HEK293 (cell line): ENCODE measurements around the gene KLB.
"Not testable (repeated sequence)": the region's sequence is repeated elsewhere in the genome, so short reads cannot be mapped to it uniquely, and the experiment has no call there.

Source experiments
- CTCF ChIA-PET: fragments of 350-600 bp; formaldehyde crosslinking; extraction: SDS; loops from one replicate; lab custom pipeline; 2021; ENCODE audit warnings: antibody characterized with exemption; lab: Yijun Ruan, JAX
- POLR2A ChIA-PET: fragments of 300-600 bp; formaldehyde crosslinking; extraction: SDS; loops from one replicate; lab custom pipeline; 2020; ENCODE audit warnings: antibody characterized with exemption, inconsistent platforms; lab: Yijun Ruan, JAX
- H3K27ac ChIP-seq: fragments of 200-500 bp; sonication (Bioruptor generic); 2 replicates; pipeline ENCODE4 v1.5.1; 2014; ENCODE audit warnings: low read depth, low read length, control low read depth, inconsistent platforms; ENCODE audit errors: extremely low read depth
- H3K36me3 ChIP-seq, 2 experiments: fragments of 200-500 bp in 1 of 2; sonication (Bioruptor generic) in 1 of 2; 1 replicate in 1 of 2; 2 replicates in 1 of 2; pipeline ENCODE4 v1.5.1; 2014 to 2017; ENCODE audit warnings: inconsistent platforms in 2 of 2, low read length in 2 of 2; ENCODE audit not compliant: control insufficient read depth in 2 of 2, insufficient read depth in 1 of 2
- H3K4me1 ChIP-seq: fragments of 200-500 bp; sonication (Bioruptor generic); 2 replicates; pipeline ENCODE4 v1.5.1; 2014; ENCODE audit warnings: mild to moderate bottlenecking, low read length, inconsistent platforms; ENCODE audit not compliant: control insufficient read depth, insufficient read depth
- H3K4me3 ChIP-seq: 2 replicates; pipeline ENCODE4 v1.5.1; 2011; ENCODE audit warnings: low read depth, mild to moderate bottlenecking, control low read depth, low read length, moderate library complexity
- H3K9me3 ChIP-seq: fragments of 200-500 bp; sonication (Bioruptor generic); 2 replicates; pipeline ENCODE4 v1.5.1; 2014; ENCODE audit warnings: low read depth, low read length, inconsistent platforms; ENCODE audit not compliant: control insufficient read depth, insufficient read depth
- AEBP2 ChIP-seq: fragments of 450-650 bp; formaldehyde crosslinking; IDR thresholded peaks from 2 replicates; pipeline ENCODE4 v1.5.1; 2016; ENCODE audit warnings: missing biosample characterization, missing genetic modification characterization, borderline replicate concordance
- EGR2 ChIP-seq: fragments of 450-650 bp; formaldehyde crosslinking; IDR thresholded peaks from 2 replicates; pipeline ENCODE4 v1.5.1; 2016; ENCODE audit warnings: low read depth, missing biosample characterization, missing genetic modification characterization
- GLIS2 ChIP-seq: fragments of 450-650 bp; formaldehyde crosslinking; IDR thresholded peaks from 2 replicates; pipeline ENCODE4 v1.5.1; 2016; ENCODE audit warnings: missing biosample characterization, missing genetic modification characterization
- IKZF3 ChIP-seq: fragments of 450-650 bp; IDR thresholded peaks from 2 replicates; pipeline ENCODE4 v1.5.0; 2018; ENCODE audit warnings: missing biosample characterization, mild to moderate bottlenecking, missing genetic modification characterization, moderate library complexity
- KLF8 ChIP-seq: fragments of 450-650 bp; formaldehyde crosslinking; IDR thresholded peaks from 2 replicates; pipeline ENCODE4 v1.5.1; 2016; ENCODE audit warnings: missing biosample characterization, missing genetic modification characterization
- PBX3 ChIP-seq: sonication (generic); formaldehyde crosslinking; IDR thresholded peaks from 2 replicates; pipeline ENCODE4 v1.8.1; 2022; ENCODE audit warnings: mild to moderate bottlenecking, moderate library complexity, missing genetic modification reagents
- RBAK ChIP-seq: fragments of 450-650 bp; formaldehyde crosslinking; IDR thresholded peaks from 2 replicates; pipeline ENCODE4 v1.5.1; 2016; ENCODE audit warnings: missing biosample characterization, missing genetic modification characterization
- TRIM28 ChIP-seq: IDR thresholded peaks from 2 replicates; pipeline ENCODE4 v1.6.1; 2011; ENCODE audit warnings: low read length, control low read depth, borderline replicate concordance
- ZBTB20 ChIP-seq: fragments of 450-650 bp; formaldehyde crosslinking; IDR thresholded peaks from 2 replicates; pipeline ENCODE4 v1.5.1; 2016; ENCODE audit warnings: missing biosample characterization, missing genetic modification characterization
- ZBTB21 ChIP-seq: fragments of 450-650 bp; formaldehyde crosslinking; IDR thresholded peaks from 2 replicates; pipeline ENCODE4 v1.5.1; 2017; ENCODE audit warnings: missing biosample characterization, missing genetic modification characterization
- ZBTB48 ChIP-seq: fragments of 450-650 bp; formaldehyde crosslinking; IDR thresholded peaks from 2 replicates; pipeline ENCODE4 v1.5.1; 2016; ENCODE audit warnings: missing biosample characterization, missing genetic modification characterization
- ZEB2 ChIP-seq: fragments of 450-650 bp; formaldehyde crosslinking; IDR thresholded peaks from 2 replicates; pipeline ENCODE4 v1.5.1; 2016; ENCODE audit warnings: missing biosample characterization, missing genetic modification characterization
- ZFHX2 ChIP-seq: fragments of 450-650 bp; formaldehyde crosslinking; conservative IDR thresholded peaks from 2 replicates; pipeline ENCODE4 v1.5.1; 2016; ENCODE audit warnings: missing biosample characterization, missing genetic modification characterization
- ZFP41 ChIP-seq: fragments of 450-650 bp; formaldehyde crosslinking; IDR thresholded peaks from 2 replicates; pipeline ENCODE4 v1.5.1; 2016; ENCODE audit warnings: missing biosample characterization, missing genetic modification characterization, borderline replicate concordance
- ZNF10 ChIP-seq: fragments of 450-650 bp; formaldehyde crosslinking; IDR thresholded peaks from 2 replicates; pipeline ENCODE4 v1.5.1; 2017; ENCODE audit warnings: missing biosample characterization, missing genetic modification characterization
- ZNF19 ChIP-seq: fragments of 450-650 bp; formaldehyde crosslinking; IDR thresholded peaks from 2 replicates; pipeline ENCODE4; 2016; ENCODE audit warnings: missing biosample characterization, missing genetic modification characterization, low read depth
- ZNF341 ChIP-seq: fragments of 450-650 bp; formaldehyde crosslinking; IDR thresholded peaks from 2 replicates; pipeline ENCODE4; 2016; ENCODE audit warnings: low read depth, missing biosample characterization, missing genetic modification characterization
- ZNF433 ChIP-seq: fragments of 450-650 bp; formaldehyde crosslinking; IDR thresholded peaks from 2 replicates; pipeline ENCODE4 v1.5.1; 2016; ENCODE audit warnings: missing biosample characterization, missing genetic modification characterization, low read depth
- ZNF473 ChIP-seq: fragments of 450-650 bp; formaldehyde crosslinking; IDR thresholded peaks from 2 replicates; pipeline ENCODE4 v1.5.1; 2017; ENCODE audit warnings: missing biosample characterization, missing genetic modification characterization
- ZNF580 ChIP-seq: fragments of 450-650 bp; formaldehyde crosslinking; IDR thresholded peaks from 2 replicates; pipeline ENCODE4 v1.5.1; 2016; ENCODE audit warnings: missing biosample characterization, missing genetic modification characterization
- ZNF664 ChIP-seq: fragments of 450-650 bp; formaldehyde crosslinking; IDR thresholded peaks from 2 replicates; pipeline ENCODE4 v1.5.1; 2016; ENCODE audit warnings: missing biosample characterization, missing genetic modification characterization
- ZNF768 ChIP-seq: fragments of 450-650 bp; formaldehyde crosslinking; IDR thresholded peaks from 2 replicates; pipeline ENCODE4 v1.5.1; 2018; ENCODE audit warnings: missing biosample characterization, mild to moderate bottlenecking, missing genetic modification characterization
- ZNF843 ChIP-seq: fragments of 450-650 bp; formaldehyde crosslinking; IDR thresholded peaks from 2 replicates; pipeline ENCODE4 v1.5.1; 2016; ENCODE audit warnings: missing biosample characterization, missing genetic modification characterization
- ZSCAN30 ChIP-seq: fragments of 450-650 bp; IDR thresholded peaks from 2 replicates; pipeline ENCODE4 v1.5.1; 2018; ENCODE audit warnings: missing biosample characterization, mild to moderate bottlenecking, missing genetic modification characterization, moderate library complexity
- ZSCAN5A ChIP-seq: fragments of 450-650 bp; formaldehyde crosslinking; IDR thresholded peaks from 2 replicates; pipeline ENCODE4 v1.5.1; 2016; ENCODE audit warnings: missing biosample characterization, missing genetic modification characterization

Gene KLB

GRCh38 chr4:39456946-39457763 is 50.4 kb downstream of the KLB start:
- H3K4me1 ChIP-seq = no peaks in the 10 kb centered on the region
- ChIA-PET CTCF (interaction anchor here (0.6 to 2.3 kb wide), 3 partner anchors 12 to 611 kb away, joined by 3 to 8 read pairs (median 3); no protein-coding TSS in a partner anchor), POLR2A (interaction anchor here (0.6 to 3.0 kb wide), 2 partner anchors 18 to 70 kb away, joined by 3 to 14 read pairs; partner anchors contain the start of gene UGDH)
- H3K9me3 ChIP-seq = no peaks in the 10 kb centered on the region
- no peak for TF ChIP-seq ZNF664 (tag by site-specific recombination)
- TF ChIP-seq ZNF10 = no peak
- TF ChIP-seq ZBTB48 (tag by site-specific recombination) = no peak
- no peak for TF ChIP-seq ZFP41 (tag by site-specific recombination)
- no peak for TF ChIP-seq RBAK
- peaks cover 23 to 72% of the 10 kb centered on the region in 2 experiments; a peak in 2 of 3 replicates for H3K36me3 ChIP-seq
- H3K27ac ChIP-seq = no peak overlapping the region
- H3K4me3 ChIP-seq = peak overlapping the region; percentile 83

GRCh38 chr4:39458161-39458504 is 51.4 kb downstream of the KLB start:
- CTCF ChIA-PET = interaction anchor here (0.7 to 2.3 kb wide), 2 partner anchors 11 to 610 kb away, joined by 3 to 8 read pairs; no protein-coding TSS in a partner anchor
- POLR2A ChIA-PET = interaction anchor here (1.0 to 3.0 kb wide), 6 partner anchors 10 to 600 kb away, joined by 3 to 14 read pairs (median 3); partner anchors contain the start of gene UGDH
- H3K36me3 ChIP-seq = peaks cover 21 to 69% of the 10 kb centered on the region in 2 experiments; a peak in 2 of 3 replicates

GRCh38 chr4:39458505-39459300 is 52.0 kb downstream of the KLB start, which contains the start of the genes LIAS and RPL9:
TSS of gene LIAS (plus strand) at chr4:39459056. CDS start at chr4:39459118, 62 bp downstream.
TSS of gene RPL9 (minus strand) at chr4:39458922. CDS start at chr4:39458439, 483 bp downstream.
- Histone ChIP-seq H3K4me1 (no peaks in the 10 kb centered on the region), H3K36me3 (peaks cover 18 to 69% of the 10 kb centered on the region in 2 experiments; a peak in 2 of 3 replicates), H3K27ac (peak within 1 kb of the TSS; percentile 96), H3K9me3 (no peaks in the 10 kb centered on the region), H3K4me3 (peak within 1 kb of the TSS; percentile 83)
- ChIA-PET CTCF (interaction anchor here (2.3 kb wide), 1 partner anchor 11 kb away, joined by 8 read pairs; no protein-coding TSS in a partner anchor), POLR2A (interaction anchor here (0.5 to 3.0 kb wide), 11 partner anchors 11 to 600 kb away, joined by 3 to 14 read pairs (median 3); partner anchors contain the start of genes SMIM14, UBE2K and UGDH)
- TF ChIP-seq ZNF473 (tag by site-specific recombination) (no peak), ZFHX2 (tag by site-specific recombination) (peak; percentile 39), ZNF843 (no peak), IKZF3 (tag by site-specific recombination) (peak; percentile 90), ZEB2 (tag by site-specific recombination) (no peak), ZBTB20 (peak; percentile 96), ZNF768 (tag by site-specific recombination) (no peak), GLIS2 (tag by site-specific recombination) (peak; percentile 79), ZNF580 (tag by site-specific recombination) (peak; percentile 89), ZBTB21 (tag by site-specific recombination) (peak; percentile 97), ZSCAN30 (tag by site-specific recombination) (no peak; the same call in 1 of the 2 replicates), AEBP2 (tag by site-specific recombination) (no peak), ZNF433 (tag by site-specific recombination) (no peak), EGR2 (peak; percentile 30; the same call in 1 of the 2 replicates), ZNF341 (tag by site-specific recombination) (0 out of 2 replicates have a peak, but pooled peaks have one; percentile 8), PBX3 (0 out of 2 replicates have a peak, but pooled peaks have one; percentile 51), ZSCAN5A (tag by site-specific recombination) (no peak), KLF8 (peak; percentile 60; the same call in 1 of the 2 replicates), ZNF19 (tag by site-specific recombination) (no peak), TRIM28 (no peak)

More at GRCh38 chr4:39458161-39458504, 51.4 kb downstream of the KLB start:
- H3K4me1 ChIP-seq, H3K9me3 ChIP-seq: not testable (repeated sequence)
- Histone ChIP-seq H3K27ac (peak overlapping the region; percentile 96), H3K4me3 (peak overlapping the region; percentile 83)
